Activated effector memory CD4-positive, alpha-beta T cell treated with Interleukin-2 at 50 U/mL for 16 hours (primary cell): Measurements from ENCODE around the gene ORC5.
"Not testable (repeated sequence)": the region's sequence is repeated elsewhere in the genome, so short reads cannot be mapped to it uniquely, and the experiment has no call there.

Source experiments
- DNase-seq: peaks from one replicate; pipeline ENCODE4 v3.0.0-alpha.2; 2020

The ORC5 gene

DNA sequence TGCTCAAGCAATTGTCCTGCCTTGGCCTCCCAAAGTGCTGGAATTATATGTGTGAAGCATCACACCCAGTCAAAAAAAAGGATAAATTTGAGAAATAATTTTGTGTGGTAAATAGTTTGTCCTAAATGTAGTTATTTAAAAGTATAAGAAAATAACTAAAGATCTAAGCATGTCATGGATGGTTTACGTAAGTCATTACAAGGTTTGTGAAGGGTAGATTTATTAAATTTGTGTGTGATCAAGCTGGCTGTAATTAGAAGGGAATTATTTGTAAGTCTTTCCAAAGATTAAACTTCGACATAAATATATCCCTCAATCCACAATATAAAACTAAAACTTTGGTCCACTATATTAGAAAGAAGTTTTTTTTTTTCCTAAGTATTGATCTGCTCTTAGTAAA lies 28.6 kb downstream of the ORC5 start:
- DNase-seq = no peak

DNA sequence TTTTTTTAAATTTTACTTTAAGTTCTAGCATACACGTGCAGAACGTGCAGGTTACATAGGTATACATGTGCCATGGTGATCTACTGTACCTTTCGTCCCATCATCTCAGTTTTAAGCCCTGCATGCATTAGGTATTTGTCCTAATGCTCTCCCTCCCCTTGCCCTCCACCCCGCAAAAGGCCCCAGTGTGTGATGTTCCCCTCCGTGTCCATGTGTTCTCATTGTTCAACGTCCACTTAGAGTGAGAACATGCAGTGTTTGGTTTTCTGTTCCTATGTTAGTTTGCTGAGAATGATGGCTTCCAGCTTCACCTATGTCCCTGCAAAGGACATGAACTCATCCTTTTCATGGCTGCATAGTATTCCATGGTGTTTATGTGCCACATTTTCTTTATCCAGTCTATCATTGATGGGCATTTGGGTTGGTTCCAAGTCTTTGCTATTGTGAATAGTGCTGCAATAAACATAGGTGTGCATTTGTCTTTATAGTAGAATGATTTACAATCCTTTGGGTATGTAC lies 30.2 kb downstream of the ORC5 start:
- not testable (repeated sequence) for DNase-seq

- no peak for DNase-seq
These were observed 31.5 kb downstream of the ORC5 start for GRCh38 chr7:104176332-104176731.

- DNase-seq = no peak
These were observed 32.3 kb downstream of the ORC5 start for GRCh38 chr7:104175361-104175984.

DNA sequence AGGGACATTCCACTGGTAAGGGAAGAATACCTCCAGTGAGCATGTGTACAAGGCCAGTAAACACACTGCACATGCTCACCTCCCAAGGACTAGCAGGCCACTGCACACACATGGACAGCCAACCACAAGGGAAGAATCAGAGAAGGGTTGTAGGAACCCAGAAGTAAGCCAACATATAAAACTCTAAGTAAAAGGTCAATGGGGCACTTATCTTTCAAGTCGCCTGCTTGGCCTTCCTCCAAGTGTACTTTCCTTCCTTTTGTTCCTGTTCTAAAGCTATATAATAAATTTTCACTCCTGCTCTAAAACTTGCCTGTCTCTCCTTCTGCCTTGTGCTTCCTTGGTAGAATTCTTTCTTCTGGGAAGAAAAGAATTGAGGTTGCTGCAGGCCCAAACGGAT lies 33.0 kb downstream of the ORC5 start:
- DNase-seq = no peak

- DNase-seq = no peak
These were observed 45.7 kb downstream of the ORC5 start for GRCh38 chr7:104162081-104162480.

- DNase-seq = no peak
These were observed 46.6 kb downstream of the ORC5 start for GRCh38 chr7:104161244-104161643.

- DNase-seq = no peak
These were observed 47.4 kb downstream of the ORC5 start for GRCh38 chr7:104160375-104160774.

GRCh38 chr7:104156842-104157277 lies 51.0 kb downstream of the ORC5 start:
- no peak for DNase-seq

- DNase-seq = no peak
These were observed 54.5 kb downstream of the ORC5 start for GRCh38 chr7:104153287-104153686.

DNA sequence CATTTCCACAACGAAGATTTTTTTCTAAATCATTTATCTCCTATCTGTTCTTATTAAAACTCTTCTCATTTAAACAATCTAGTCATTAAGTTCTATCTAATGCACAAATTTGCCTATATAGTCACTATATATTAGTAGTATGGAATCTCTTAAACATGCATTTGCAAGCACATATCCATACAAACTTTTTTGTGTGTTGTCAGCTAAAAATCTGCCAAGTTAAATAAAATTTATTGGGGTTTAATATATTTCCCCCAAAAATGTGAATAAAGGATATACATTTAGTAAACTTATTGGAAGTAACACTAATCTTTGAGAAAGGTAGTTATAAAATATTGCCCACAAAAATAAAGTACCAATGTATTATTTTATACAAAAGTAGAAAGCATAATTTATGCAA lies 55.3 kb downstream of the ORC5 start:
- DNase-seq = no peak

DNA sequence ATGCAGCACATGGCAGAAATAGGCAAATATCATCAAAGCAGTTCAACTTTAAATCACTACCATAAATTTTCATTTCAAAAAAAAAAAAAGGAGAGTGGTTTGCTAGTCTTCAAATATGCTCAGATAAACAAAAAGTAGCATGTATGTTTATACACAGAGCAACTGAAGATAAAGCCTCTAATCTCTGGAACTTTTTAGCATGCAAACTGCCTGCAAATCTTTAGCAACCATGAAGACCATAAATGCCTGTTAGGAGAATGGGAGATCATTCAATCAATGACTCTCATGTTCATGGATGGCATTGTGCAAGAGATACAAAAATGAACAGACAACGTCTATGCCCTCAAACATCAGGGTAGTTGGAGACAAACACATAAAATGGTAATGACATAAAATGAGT lies 57.3 kb downstream of the ORC5 start:
- no peak for DNase-seq

- no peak for DNase-seq
These were observed 58.0 kb downstream of the ORC5 start for GRCh38 chr7:104149822-104150221.

- no peak for DNase-seq
These were observed 65.7 kb downstream of the ORC5 start for GRCh38 chr7:104142147-104142546.

DNA sequence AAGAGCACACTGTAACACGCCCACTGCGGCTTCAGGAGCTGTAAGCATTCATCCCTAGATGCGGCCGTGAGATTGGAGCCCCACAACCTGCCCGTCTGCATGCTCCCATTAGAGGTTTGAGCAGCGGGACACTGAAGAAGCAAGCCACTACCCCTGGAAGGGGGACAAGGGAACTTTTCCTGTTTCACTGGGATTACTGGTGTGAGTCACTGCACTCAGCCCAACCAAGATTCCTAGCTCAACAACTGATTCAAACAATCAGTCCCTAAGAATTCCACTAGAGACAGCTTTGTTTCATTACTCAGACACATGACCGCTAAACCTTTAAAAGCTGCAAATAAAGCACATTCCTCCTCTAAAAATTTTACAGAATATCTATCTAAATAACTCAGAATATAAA lies 69.8 kb downstream of the ORC5 start:
- no peak for DNase-seq

GRCh38 chr7:104137511-104137910 lies 70.3 kb downstream of the ORC5 start:
- DNase-seq = no peak

GRCh38 chr7:104136981-104137380 lies 70.8 kb downstream of the ORC5 start:
- no peak for DNase-seq

- DNase-seq = no peak
These were observed 71.3 kb downstream of the ORC5 start for GRCh38 chr7:104136561-104136960.

- no peak for DNase-seq
These were observed 71.9 kb downstream of the ORC5 start for GRCh38 chr7:104135760-104136558.

DNA sequence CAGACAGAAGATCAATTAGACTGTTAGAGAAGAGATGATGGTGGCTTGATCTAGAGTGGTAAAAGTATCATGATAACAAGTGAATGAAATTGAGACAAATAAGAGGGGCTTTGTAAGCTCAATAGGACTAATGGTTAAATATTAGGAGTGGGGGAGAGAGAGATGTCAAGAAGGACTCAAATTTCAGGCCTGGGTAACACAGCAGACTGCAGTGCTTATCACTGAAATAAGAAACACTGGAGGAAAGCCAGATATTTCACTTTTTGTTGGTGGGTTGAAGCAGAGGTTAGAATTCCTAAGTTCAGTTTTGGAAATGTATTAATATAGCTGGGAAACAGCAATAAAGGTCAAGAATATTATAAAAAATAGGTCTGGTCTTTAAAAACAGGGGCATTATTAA lies 74.6 kb downstream of the ORC5 start:
- DNase-seq = no peak

- DNase-seq = no peak
These were observed 77.1 kb downstream of the ORC5 start for GRCh38 chr7:104130726-104131125.

GRCh38 chr7:104127204-104127603 lies 80.6 kb downstream of the ORC5 start:
- no peak for DNase-seq

- DNase-seq = no peak
These were observed 81.4 kb downstream of the ORC5 start for GRCh38 chr7:104126411-104126841.

GRCh38 chr7:104124893-104125477 lies 82.8 kb downstream of the ORC5 start:
- no peak for DNase-seq
